CD14-positive monocyte (primary cell): ENCODE data around the gene SALL3. TPM values are rescaled to one million over a fixed set of nuclear protein-coding genes. Genes with fewer than 3 reads are reported as not detected.

Experiments
- DNase-seq, 3 donors: peaks; one replicate each; pipeline ENCODE4 v3.0.0-alpha.2; 2011 to 2022
- H2AFZ ChIP-seq: 2 replicates; pipeline ENCODE4 v1.6.0; 2012; ENCODE audit warnings: mild to moderate bottlenecking, low read depth, low read length, inconsistent platforms; ENCODE audit not compliant: insufficient read depth, poor library complexity, severe bottlenecking
- H3K27ac ChIP-seq, 2 donors: 1 replicate in 1 of 2; 2 replicates in 1 of 2; pipeline ENCODE4 v1.5.1; 2012 to 2013; ENCODE audit warnings: low read length in 2 of 2, control low read depth in 1 of 2, inconsistent platforms in 1 of 2, low read depth in 1 of 2, mild to moderate bottlenecking in 1 of 2
- H3K27me3 ChIP-seq, 2 donors: one replicate each; pipeline versions ENCODE4 v1.6.0 to v1.6.1; 2011 to 2013; ENCODE audit warnings: low read length in 2 of 2; ENCODE audit not compliant: control insufficient read depth in 2 of 2, insufficient read depth in 2 of 2
- H3K36me3 ChIP-seq, 2 donors: replicated peaks in 1 of 2; 1 replicate in 1 of 2; 2 replicates in 1 of 2; pipeline versions ENCODE4 v1.5.1 to v1.6.1; 2012 to 2013; ENCODE audit warnings: low read length in 2 of 2, control low read depth in 1 of 2, inconsistent platforms in 1 of 2, mild to moderate bottlenecking in 1 of 2; ENCODE audit not compliant: insufficient read depth in 2 of 2, control insufficient read depth in 1 of 2
- H3K4me1 ChIP-seq, 2 donors: 1 replicate in 1 of 2; 2 replicates in 1 of 2; pipeline versions ENCODE4 v1.5.1 to v1.6.1; 2012 to 2013; ENCODE audit warnings: low read length in 2 of 2, control low read depth in 1 of 2, inconsistent platforms in 1 of 2, mild to moderate bottlenecking in 1 of 2, moderate library complexity in 1 of 2; ENCODE audit not compliant: insufficient read depth in 2 of 2, control insufficient read depth in 1 of 2
- H3K4me2 ChIP-seq: replicated peaks from 2 replicates; pipeline ENCODE3; 2012; ENCODE audit warnings: low read length, moderate library complexity, mild to moderate bottlenecking; ENCODE audit not compliant: poor library complexity, severe bottlenecking; ENCODE audit errors: extremely low read depth
- H3K4me3 ChIP-seq, 3 experiments: fragments of 200-600 bp in 1 of 3; sonication (generic) in 1 of 3; replicated peaks in 1 of 3; 1 replicate in 2 of 3; 2 replicates in 1 of 3; pipeline ENCODE4 v1.5.1; 2011 to 2013; ENCODE audit warnings: low read length in 3 of 3, mild to moderate bottlenecking in 3 of 3, control low read depth in 2 of 3, low read depth in 2 of 3, inconsistent platforms in 1 of 3, moderate library complexity in 1 of 3
- H3K79me2 ChIP-seq: 2 replicates; pipeline ENCODE4 v1.6.0; 2012; ENCODE audit warnings: mild to moderate bottlenecking, control low read depth, inconsistent platforms, low read length, moderate library complexity; ENCODE audit not compliant: insufficient read depth
- H3K9ac ChIP-seq: 2 replicates; pipeline ENCODE4 v1.6.0; 2017; ENCODE audit warnings: low read length, mild to moderate bottlenecking; ENCODE audit not compliant: insufficient read depth, poor library complexity, severe bottlenecking
- H3K9me3 ChIP-seq, 2 donors: replicated peaks in 1 of 2; 1 replicate in 1 of 2; 2 replicates in 1 of 2; pipeline versions ENCODE4 v1.5.1 to v1.6.1; 2012 to 2013; ENCODE audit warnings: low read length in 2 of 2, control low read depth in 1 of 2; ENCODE audit not compliant: control insufficient read depth in 1 of 2, insufficient read depth in 1 of 2
- H4K20me1 ChIP-seq: 2 replicates; pipeline ENCODE4 v1.6.0; 2012; ENCODE audit warnings: mild to moderate bottlenecking, low read length, control low read depth, moderate library complexity; ENCODE audit not compliant: insufficient read depth
- H3K27ac Mint-ChIP-seq, 7 donors: one replicate each; pipeline ENCODE4 v1.8.0; 2020; ENCODE audit warnings: mild to moderate bottlenecking in 7 of 7, mixed read lengths in 7 of 7, moderate library complexity in 6 of 7, inconsistent platforms in 2 of 7
- H3K27me3 Mint-ChIP-seq, 3 donors: one replicate each; pipeline ENCODE4 v1.8.0; 2021 to 2022; ENCODE audit warnings: low read depth in 3 of 3, mild to moderate bottlenecking in 3 of 3, mixed read lengths in 3 of 3, moderate library complexity in 3 of 3, inconsistent platforms in 1 of 3
- H3K36me3 Mint-ChIP-seq, 2 donors: one replicate each; pipeline ENCODE4 v1.8.0; 2020; ENCODE audit warnings: mixed read lengths in 2 of 2, inconsistent platforms in 1 of 2, mild to moderate bottlenecking in 1 of 2
- H3K4me1 Mint-ChIP-seq: one replicate; pipeline ENCODE4 v1.8.0; 2020; ENCODE audit warnings: mild to moderate bottlenecking, mixed read lengths
- H3K4me3 Mint-ChIP-seq, 2 donors: one replicate each; pipeline ENCODE4 v1.8.0; 2020; ENCODE audit warnings: mild to moderate bottlenecking in 2 of 2, mixed read lengths in 2 of 2, moderate library complexity in 1 of 2
- H3K9me3 Mint-ChIP-seq, 7 donors: one replicate each; pipeline ENCODE4 v1.8.0; 2020 to 2022; ENCODE audit warnings: mixed read lengths in 7 of 7, mild to moderate bottlenecking in 6 of 7, moderate library complexity in 6 of 7, inconsistent platforms in 2 of 7
- WGBS: methylation state at CpG from one replicate; pipeline ENCODE4 v1.1.5; 2013; ENCODE audit warnings: missing lambda C conversion rate; ENCODE audit not compliant: insufficient coverage; 5-methylcytosine and 5-hydroxymethylcytosine counted together
- intact Hi-C, 2 donors: fragments of 100-400 bp; cut with micrococcal nuclease; formaldehyde crosslinking; loops; one replicate each; pipeline versions ENCODE4 v1.15.0 to v1.15.1; 2023
- polyA plus RNA-seq, 3 donors: library from polyadenylated mRNA; depleted of rRNA in 1 of 3; unstranded in 2 of 3; stranded (reverse) in 1 of 3; fragments of 300-500 nt in 2 of 3; fragments of >200 nt in 1 of 3; fragmentation: Illumina TruSeq in 2 of 3; gene quantifications; 1 replicate in 2 of 3; 2 replicates in 1 of 3; pipeline ENCODE4 v1.2.3, GENCODE V29; 2012 to 2021
- TF ChIP-seq, protein P1 (sequence below): fragments of 200-600 bp; IDR thresholded peaks from one replicate; pipeline ENCODE4 v1.8.0; 2022; ENCODE audit warnings: antibody characterized with exemption, mild to moderate bottlenecking

The SALL3 gene
- polyA plus RNA-seq, 3 donors, result not detected

DNA sequence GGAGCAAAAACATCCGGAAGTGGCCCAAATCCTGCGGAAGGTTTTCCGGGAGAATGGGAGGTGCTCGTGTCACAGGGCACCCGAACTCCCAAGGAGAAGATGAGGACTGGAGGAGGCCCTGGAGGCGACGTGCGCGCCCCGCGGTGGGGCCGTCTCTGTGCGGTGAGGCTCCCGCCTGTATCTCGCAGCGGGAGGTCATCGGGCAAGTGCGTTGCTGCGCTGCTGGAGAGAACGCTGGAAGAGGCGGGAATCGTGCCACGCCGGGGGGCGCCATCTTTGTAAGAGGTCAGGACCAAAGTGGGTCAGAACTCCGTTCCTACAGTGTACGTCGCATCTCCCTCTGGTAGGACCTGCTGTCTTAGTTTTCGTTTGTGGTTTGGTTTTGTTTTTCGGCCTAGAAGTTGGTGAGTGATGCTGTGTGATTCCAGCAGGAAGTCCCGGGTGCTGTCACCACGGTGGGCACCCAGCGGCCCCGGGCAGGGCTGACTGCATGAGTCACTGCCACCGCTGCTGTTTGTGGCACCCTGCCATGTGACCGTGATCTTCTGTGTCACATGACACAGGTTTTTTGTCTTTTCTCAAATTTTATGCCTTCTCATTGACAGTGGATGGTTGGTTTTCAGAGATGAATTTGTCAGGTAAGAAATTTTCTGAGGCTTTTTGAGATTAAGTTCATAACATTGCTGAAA, 68.1 kb downstream of the SALL3 start:
- Histone ChIP-seq H3K4me3 (no peak overlapping the region), H3K79me2 (no peaks in the 10 kb centered on the region), H3K9ac (no peak overlapping the region), H4K20me1 (no peaks in the 10 kb centered on the region), H2AFZ (no peak overlapping the region), H3K9me3 (no peaks in the 10 kb centered on the region), H3K27me3 (no peaks in the 10 kb centered on the region), H3K4me2 (no peak overlapping the region), H3K4me1 (no peaks in the 10 kb centered on the region), H3K36me3 (no peaks in the 10 kb centered on the region), H3K27ac (no peak overlapping the region)
- H3K36me3 Mint-ChIP-seq, result no peaks in the 10 kb centered on the region
- no peak for DNase-seq
- peaks cover 0 to 11% (median 2%) of the 10 kb centered on the region in 7 donors for H3K9me3 Mint-ChIP-seq
- peaks cover 1 to 14% (median 9%) of the 10 kb centered on the region in 3 donors for H3K27me3 Mint-ChIP-seq
- no peaks in the 10 kb centered on the region for H3K4me1 Mint-ChIP-seq
- intact Hi-C loops, result no loop called here
- TF ChIP-seq, protein P1, sequence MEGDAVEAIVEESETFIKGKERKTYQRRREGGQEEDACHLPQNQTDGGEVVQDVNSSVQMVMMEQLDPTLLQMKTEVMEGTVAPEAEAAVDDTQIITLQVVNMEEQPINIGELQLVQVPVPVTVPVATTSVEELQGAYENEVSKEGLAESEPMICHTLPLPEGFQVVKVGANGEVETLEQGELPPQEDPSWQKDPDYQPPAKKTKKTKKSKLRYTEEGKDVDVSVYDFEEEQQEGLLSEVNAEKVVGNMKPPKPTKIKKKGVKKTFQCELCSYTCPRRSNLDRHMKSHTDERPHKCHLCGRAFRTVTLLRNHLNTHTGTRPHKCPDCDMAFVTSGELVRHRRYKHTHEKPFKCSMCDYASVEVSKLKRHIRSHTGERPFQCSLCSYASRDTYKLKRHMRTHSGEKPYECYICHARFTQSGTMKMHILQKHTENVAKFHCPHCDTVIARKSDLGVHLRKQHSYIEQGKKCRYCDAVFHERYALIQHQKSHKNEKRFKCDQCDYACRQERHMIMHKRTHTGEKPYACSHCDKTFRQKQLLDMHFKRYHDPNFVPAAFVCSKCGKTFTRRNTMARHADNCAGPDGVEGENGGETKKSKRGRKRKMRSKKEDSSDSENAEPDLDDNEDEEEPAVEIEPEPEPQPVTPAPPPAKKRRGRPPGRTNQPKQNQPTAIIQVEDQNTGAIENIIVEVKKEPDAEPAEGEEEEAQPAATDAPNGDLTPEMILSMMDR, result no peak
- WGBS, result 90% methylated on average over 32 of the region's 36 CpGs
- H3K27ac Mint-ChIP-seq, result no peak overlapping the region
- H3K4me3 Mint-ChIP-seq, result no peak overlapping the region

GRCh38 chr18:79048245-79048632, 68.6 kb downstream of the SALL3 start:
- no peaks in the 10 kb centered on the region for H3K36me3 Mint-ChIP-seq
- no peak overlapping the region for H3K27ac Mint-ChIP-seq
- peaks cover 1 to 13% (median 9%) of the 10 kb centered on the region in 3 donors for H3K27me3 Mint-ChIP-seq
- DNase-seq, result no peak
- no peaks in the 10 kb centered on the region for H3K9me3 ChIP-seq
- peaks cover 0 to 11% (median 2%) of the 10 kb centered on the region in 7 donors for H3K9me3 Mint-ChIP-seq
- H3K79me2 ChIP-seq, result no peaks in the 10 kb centered on the region
- no peaks in the 10 kb centered on the region for H3K4me1 ChIP-seq
- TF ChIP-seq, protein P1, result no peak
- 92% methylated on average over 8 of the region's 8 CpGs for WGBS
- H3K4me3 ChIP-seq, result no peak overlapping the region
- no peak overlapping the region for H2AFZ ChIP-seq
- no peaks in the 10 kb centered on the region for H3K4me1 Mint-ChIP-seq
- no peaks in the 10 kb centered on the region for H3K27me3 ChIP-seq
- intact Hi-C loops, result no loop called here
- no peak overlapping the region for H3K9ac ChIP-seq
- no peak overlapping the region for H3K27ac ChIP-seq
- no peaks in the 10 kb centered on the region for H4K20me1 ChIP-seq
- H3K36me3 ChIP-seq, result no peaks in the 10 kb centered on the region
- H3K4me3 Mint-ChIP-seq, result no peak overlapping the region
- H3K4me2 ChIP-seq, result no peak overlapping the region
